ENCODE data around the gene ASB7.
"Not testable (repeated sequence)": the region's sequence is repeated elsewhere in the genome, so short reads cannot be mapped to it uniquely, and the experiment has no call there.

Gene ASB7

GRCh38 chr15:100653608-100654007, 51.2 kb downstream of the ASB7 start:
- no peak for DNase-seq

GRCh38 chr15:100658895-100659294, 56.5 kb downstream of the ASB7 start:
- DNase-seq = no peak

- no peak for DNase-seq
These were observed 58.8 kb downstream of the ASB7 start for GRCh38 chr15:100661156-100661555.

- no peak for DNase-seq
These were observed 60.9 kb downstream of the ASB7 start for GRCh38 chr15:100663086-100663914.

- DNase-seq = no peak
These were observed 61.5 kb downstream of the ASB7 start for GRCh38 chr15:100663915-100664281.

- DNase-seq = no peak
These were observed 63.2 kb downstream of the ASB7 start for GRCh38 chr15:100665570-100665969.

- DNase-seq = peak; percentile 86
These were observed 65.3 kb downstream of the ASB7 start for GRCh38 chr15:100667405-100668347.

GRCh38 chr15:100668348-100668745, 66.0 kb downstream of the ASB7 start:
- DNase-seq = no peak

GRCh38 chr15:100669260-100669659, 66.9 kb downstream of the ASB7 start:
- DNase-seq = no peak

- no peak for DNase-seq
These were observed 68.2 kb downstream of the ASB7 start for GRCh38 chr15:100670505-100671021.

- no peak for DNase-seq
These were observed 68.8 kb downstream of the ASB7 start for GRCh38 chr15:100671124-100671680.

- DNase-seq = no peak
These were observed 69.6 kb downstream of the ASB7 start for GRCh38 chr15:100671858-100672543.

- no peak for DNase-seq
These were observed 70.6 kb downstream of the ASB7 start for GRCh38 chr15:100672959-100673358.

GRCh38 chr15:100679151-100679550, 76.8 kb downstream of the ASB7 start:
- DNase-seq = not testable (repeated sequence)

GRCh38 chr15:100680726-100681125, 78.3 kb downstream of the ASB7 start:
- DNase-seq = no peak

- DNase-seq = no peak
These were observed 79.0 kb downstream of the ASB7 start for GRCh38 chr15:100681335-100681746.

- DNase-seq = no peak
These were observed 80.1 kb downstream of the ASB7 start for GRCh38 chr15:100682468-100682867.

GRCh38 chr15:100683434-100683833, 81.0 kb downstream of the ASB7 start:
- DNase-seq = no peak

- DNase-seq = no peak
These were observed 82.2 kb downstream of the ASB7 start for GRCh38 chr15:100684591-100684990.

- peak; percentile 54 for DNase-seq
These were observed 83.8 kb downstream of the ASB7 start for GRCh38 chr15:100686021-100686724.

GRCh38 chr15:100686725-100687473, 84.5 kb downstream of the ASB7 start:
- no peak for DNase-seq

All from right forelimb (tissue), 1 donor.